Measurements from ENCODE around the gene CLEC2A.
"Not testable (repeated sequence)": the region's sequence is repeated elsewhere in the genome, so short reads cannot be mapped to it uniquely, and the experiment has no call there.

The CLEC2A gene, protein sequence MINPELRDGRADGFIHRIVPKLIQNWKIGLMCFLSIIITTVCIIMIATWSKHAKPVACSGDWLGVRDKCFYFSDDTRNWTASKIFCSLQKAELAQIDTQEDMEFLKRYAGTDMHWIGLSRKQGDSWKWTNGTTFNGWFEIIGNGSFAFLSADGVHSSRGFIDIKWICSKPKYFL

DNA sequence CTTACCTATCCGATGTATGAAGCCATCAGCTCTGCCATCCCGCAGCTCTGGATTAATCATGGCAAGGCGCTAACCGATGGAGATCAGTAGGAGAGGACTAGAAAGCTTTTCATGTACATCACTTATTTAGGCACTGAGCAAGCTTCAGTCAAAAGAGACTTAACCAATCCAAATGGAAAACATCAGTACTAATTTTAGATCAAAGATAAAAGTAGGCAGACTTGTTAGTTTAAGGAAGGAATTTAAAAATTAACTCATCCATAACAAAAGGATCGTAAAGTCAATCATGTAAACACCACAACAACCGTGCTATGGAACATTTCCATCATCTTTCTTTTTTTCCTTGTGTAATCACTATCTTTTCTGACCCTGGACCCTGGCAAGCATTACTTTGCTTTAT lies at the start of gene CLEC2A:
Gene CLEC2A, minus strand, starts transcription at position 101 of the 400 bp plus-strand sequence. Its CDS starts 41 bp downstream, at position 60.
- Histone ChIP-seq H3K4me3 (ENCODE audit: low read depth in 1 of 2, low read length in 1 of 2) (no peak within 1 kb of the TSS), H3K9me3 (no peaks in the 10 kb centered on the region), H3K4me1 (ENCODE audit: control insufficient read depth in 1 of 2, insufficient read depth in 1 of 2, low read depth in 1 of 2, low read length in 1 of 2) (peaks cover 4 to 16% of the 10 kb centered on the region in 2 experiments), H3K36me3 (no peaks in the 10 kb centered on the region), H3K27me3 (no peaks in the 10 kb centered on the region), H3K27ac (no peak within 1 kb of the TSS)
- TF ChIP-seq, protein P1, sequence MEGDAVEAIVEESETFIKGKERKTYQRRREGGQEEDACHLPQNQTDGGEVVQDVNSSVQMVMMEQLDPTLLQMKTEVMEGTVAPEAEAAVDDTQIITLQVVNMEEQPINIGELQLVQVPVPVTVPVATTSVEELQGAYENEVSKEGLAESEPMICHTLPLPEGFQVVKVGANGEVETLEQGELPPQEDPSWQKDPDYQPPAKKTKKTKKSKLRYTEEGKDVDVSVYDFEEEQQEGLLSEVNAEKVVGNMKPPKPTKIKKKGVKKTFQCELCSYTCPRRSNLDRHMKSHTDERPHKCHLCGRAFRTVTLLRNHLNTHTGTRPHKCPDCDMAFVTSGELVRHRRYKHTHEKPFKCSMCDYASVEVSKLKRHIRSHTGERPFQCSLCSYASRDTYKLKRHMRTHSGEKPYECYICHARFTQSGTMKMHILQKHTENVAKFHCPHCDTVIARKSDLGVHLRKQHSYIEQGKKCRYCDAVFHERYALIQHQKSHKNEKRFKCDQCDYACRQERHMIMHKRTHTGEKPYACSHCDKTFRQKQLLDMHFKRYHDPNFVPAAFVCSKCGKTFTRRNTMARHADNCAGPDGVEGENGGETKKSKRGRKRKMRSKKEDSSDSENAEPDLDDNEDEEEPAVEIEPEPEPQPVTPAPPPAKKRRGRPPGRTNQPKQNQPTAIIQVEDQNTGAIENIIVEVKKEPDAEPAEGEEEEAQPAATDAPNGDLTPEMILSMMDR (IDR thresholded peaks at IDR 0.05) = no peak

DNA sequence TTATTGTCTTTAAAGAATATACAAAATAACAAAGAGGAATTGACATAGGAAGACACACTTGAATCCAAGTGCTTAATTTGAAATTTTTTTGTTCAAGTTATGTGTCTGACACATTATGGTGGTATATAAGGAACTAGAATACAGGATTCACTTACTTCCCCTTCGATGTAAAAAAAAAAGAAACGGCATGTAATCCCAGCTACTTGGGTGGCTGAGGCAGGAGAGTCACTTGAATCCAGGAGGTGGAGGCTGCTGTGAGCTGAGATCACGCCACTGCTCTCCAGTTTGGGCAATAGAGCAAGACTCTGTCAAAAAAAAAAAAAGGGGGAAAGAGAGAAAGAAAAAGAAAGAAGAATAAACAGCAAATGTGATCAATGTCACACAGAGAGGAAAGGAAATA lies 48.0 kb upstream of the CLEC2A start:
- no peak overlapping the region for H3K4me3 ChIP-seq (ENCODE audit: low read depth in 1 of 2, low read length in 1 of 2)
- H3K36me3 ChIP-seq = peaks cover 50% of the 10 kb centered on the region
- TF ChIP-seq, protein P1 (IDR thresholded peaks at IDR 0.05) = no peak
- H3K27ac ChIP-seq = peak overlapping the region; percentile 82
- H3K27me3 ChIP-seq = no peaks in the 10 kb centered on the region
- H3K9me3 ChIP-seq = no peaks in the 10 kb centered on the region
- peaks cover 44 to 48% of the 10 kb centered on the region in 2 experiments for H3K4me1 ChIP-seq (ENCODE audit: control insufficient read depth in 1 of 2, insufficient read depth in 1 of 2, low read depth in 1 of 2, low read length in 1 of 2)

DNA sequence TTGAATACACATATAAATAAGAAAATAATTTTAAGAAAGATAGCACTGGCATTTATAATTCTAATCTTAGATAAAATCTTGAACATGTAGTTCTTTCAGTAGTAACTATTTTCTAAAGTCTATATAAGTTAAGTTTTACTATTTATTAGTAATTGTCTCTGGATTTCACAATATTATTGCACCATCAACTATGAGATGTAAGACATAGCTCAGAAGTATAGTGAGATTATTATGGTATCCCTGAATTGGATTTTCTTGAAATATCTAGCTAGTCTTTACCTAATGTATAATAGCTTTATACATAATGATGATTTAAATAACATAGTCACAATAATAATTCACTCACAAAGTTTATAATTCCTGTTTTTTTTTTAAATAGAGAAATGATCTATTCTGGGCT lies 45.7 kb upstream of the CLEC2A start:
- TF ChIP-seq, protein P1 (IDR thresholded peaks at IDR 0.05) = no peak
- H3K4me3 ChIP-seq (ENCODE audit: low read depth in 1 of 2, low read length in 1 of 2) = no peak overlapping the region
- peak overlapping the region; percentile 82 for H3K27ac ChIP-seq
- no peaks in the 10 kb centered on the region for H3K9me3 ChIP-seq
- H3K4me1 ChIP-seq (ENCODE audit: control insufficient read depth in 1 of 2, insufficient read depth in 1 of 2, low read depth in 1 of 2, low read length in 1 of 2) = peaks cover 66 to 70% of the 10 kb centered on the region in 2 experiments
- no peaks in the 10 kb centered on the region for H3K27me3 ChIP-seq
- peaks cover 28% of the 10 kb centered on the region for H3K36me3 ChIP-seq

DNA sequence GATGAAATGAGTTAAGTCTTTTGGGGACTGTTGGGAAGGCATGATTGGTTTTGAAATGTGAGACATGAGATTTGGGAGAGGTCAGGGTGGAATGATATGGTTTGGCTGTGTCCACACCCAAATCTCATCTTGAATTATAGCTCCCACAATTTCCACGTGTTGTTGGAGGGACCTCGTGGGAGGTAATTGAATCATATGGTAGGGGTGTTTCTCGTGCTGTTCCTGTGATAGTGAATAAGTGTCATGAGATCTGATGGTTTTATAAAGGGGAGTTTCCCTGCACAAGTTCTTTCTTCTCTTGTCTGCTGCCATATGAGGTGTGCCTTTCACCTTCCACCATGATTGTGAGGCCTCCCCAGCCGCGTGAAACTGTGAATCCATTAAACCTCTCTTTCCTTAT lies 44.5 kb upstream of the CLEC2A start:
- H3K4me1 ChIP-seq (ENCODE audit: control insufficient read depth in 1 of 2, insufficient read depth in 1 of 2, low read depth in 1 of 2, low read length in 1 of 2) = peaks cover 77 to 83% of the 10 kb centered on the region in 2 experiments
- H3K36me3 ChIP-seq = peaks cover 15% of the 10 kb centered on the region
- H3K27ac ChIP-seq = peak overlapping the region; percentile 82
- not testable (repeated sequence) for H3K4me3 ChIP-seq (ENCODE audit: low read depth in 1 of 2, low read length in 1 of 2); H3K27me3 ChIP-seq; H3K9me3 ChIP-seq

DNA sequence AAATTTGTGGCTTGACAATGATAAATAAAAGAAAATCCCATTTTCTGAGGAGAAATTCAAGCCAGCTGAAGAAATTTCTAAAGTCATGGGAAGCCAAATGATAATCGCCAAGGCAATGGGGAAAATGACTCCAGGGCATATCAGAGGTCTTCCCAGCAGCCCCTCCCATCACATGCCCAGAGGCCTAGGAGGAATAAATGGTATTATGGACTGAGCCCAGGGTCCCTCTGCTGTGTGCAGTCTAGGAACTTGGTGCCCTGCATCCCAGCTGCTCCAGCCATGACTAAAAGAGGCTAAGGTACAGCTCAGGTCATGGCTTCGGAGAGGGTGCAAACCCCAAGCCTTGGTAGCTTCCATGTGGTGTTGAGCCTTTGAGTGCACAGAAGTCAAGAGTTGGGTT lies 43.4 kb upstream of the CLEC2A start:
- H3K9me3 ChIP-seq = no peaks in the 10 kb centered on the region
- no peak overlapping the region for H3K4me3 ChIP-seq (ENCODE audit: low read depth in 1 of 2, low read length in 1 of 2)
- H3K27me3 ChIP-seq = no peaks in the 10 kb centered on the region
- peaks cover 88 to 93% of the 10 kb centered on the region in 2 experiments for H3K4me1 ChIP-seq (ENCODE audit: control insufficient read depth in 1 of 2, insufficient read depth in 1 of 2, low read depth in 1 of 2, low read length in 1 of 2)
- H3K36me3 ChIP-seq = peaks cover 5% of the 10 kb centered on the region
- TF ChIP-seq, protein P1 (IDR thresholded peaks at IDR 0.05) = no peak
- H3K27ac ChIP-seq = peak overlapping the region; percentile 82

DNA sequence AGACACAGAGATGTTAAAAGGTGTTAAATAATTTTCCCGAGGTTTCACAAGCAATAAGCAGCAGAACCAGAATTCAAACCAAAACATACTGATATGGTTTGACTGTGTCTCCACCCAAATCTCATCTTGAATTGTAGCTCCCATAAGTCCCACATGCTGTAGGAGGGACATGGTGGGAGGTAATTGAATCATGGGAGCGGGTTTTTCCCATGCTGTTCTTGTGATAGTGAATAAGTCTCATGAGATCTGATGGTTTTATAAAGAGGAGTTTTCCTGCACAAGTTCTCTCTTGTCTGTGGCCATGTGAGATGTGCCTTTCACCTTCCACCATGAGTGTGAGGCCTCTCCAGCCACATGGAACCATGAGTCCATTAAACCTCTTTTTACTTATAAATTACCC lies 42.6 kb upstream of the CLEC2A start:
- not testable (repeated sequence) for H3K27me3 ChIP-seq

More for the DNA sequence above, 42.6 kb upstream of the CLEC2A start:
- not testable (repeated sequence) for H3K9me3 ChIP-seq; H3K4me3 ChIP-seq (ENCODE audit: low read depth in 1 of 2, low read length in 1 of 2); H3K36me3 ChIP-seq
- Histone ChIP-seq H3K4me1 (ENCODE audit: control insufficient read depth in 1 of 2, insufficient read depth in 1 of 2, low read depth in 1 of 2, low read length in 1 of 2) (peaks cover 96 to 99% of the 10 kb centered on the region in 2 experiments), H3K27ac (peak overlapping the region; percentile 82)

Data from neutrophil (primary cell).